HFF-Myc (cell line): Measurements from ENCODE around the gene SRSF10.
A peak's percentile ranks its signal among the peaks of the same experiment; 100 is the strongest.

ENCODE experiments used
- DNase-seq: peaks from one replicate; pipeline ENCODE4 v3.0.0-alpha.2; 2011; ENCODE audit warnings: low read depth; ENCODE audit errors: extremely low read depth
- H3K4me3 ChIP-seq: replicated peaks from 2 replicates; pipeline ENCODE4 v1.5.1; 2011; ENCODE audit warnings: low read depth, mild to moderate bottlenecking, control low read depth, low read length
- TF ChIP-seq, protein P1 (sequence below): IDR thresholded peaks from 2 replicates; pipeline ENCODE4 v1.5.1; 2012; ENCODE audit warnings: mild to moderate bottlenecking, low read depth, low read length, control low read depth; ENCODE audit errors: missing control alignments

SRSF10 gene

DNA sequence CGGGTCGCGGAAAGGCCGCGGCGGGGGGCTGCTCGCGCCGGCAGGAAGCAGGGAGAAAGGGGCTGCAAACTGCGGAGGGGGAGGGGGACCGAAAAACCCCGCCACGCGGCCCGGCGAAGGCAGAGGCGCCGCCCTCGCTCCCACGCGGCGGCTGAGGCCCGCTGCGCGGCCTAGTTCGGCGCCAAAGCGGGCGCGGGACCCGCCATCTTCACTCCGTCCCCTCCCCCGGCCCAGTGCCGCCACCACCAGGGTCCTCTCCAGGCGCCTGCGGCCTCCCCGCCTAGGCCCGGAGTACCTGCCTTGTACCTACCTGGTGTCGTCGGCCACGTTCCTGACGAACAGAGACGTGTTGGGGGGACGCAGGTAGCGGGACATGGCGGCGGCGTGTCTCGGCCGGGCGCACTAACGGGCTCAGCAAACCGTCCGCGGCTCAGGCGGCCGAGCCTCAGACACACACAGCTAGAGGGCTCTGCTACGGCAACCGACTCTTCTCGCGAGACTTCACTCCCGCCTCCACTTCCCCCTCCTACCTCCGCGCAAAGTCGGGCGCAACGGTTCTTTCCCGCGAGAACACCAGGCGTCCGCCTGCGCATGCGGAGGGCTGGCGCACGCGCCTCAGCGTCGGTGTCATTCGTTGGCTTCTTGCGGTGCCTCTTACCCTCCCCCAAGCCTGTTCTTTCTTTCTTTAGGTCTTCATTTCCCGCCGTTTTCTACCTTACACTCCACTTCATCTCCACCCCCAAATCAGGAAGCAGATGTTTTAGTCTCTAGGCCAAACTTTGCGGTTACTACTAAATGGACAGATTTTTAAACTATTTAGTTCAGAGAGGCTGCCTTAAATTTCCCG lies at the start of gene SRSF10:
Gene SRSF10 (minus strand): TSS at position 447 of the 847 bp plus-strand sequence. CDS start 72 bp downstream, at position 375.
- DNase-seq, result peak; percentile 96
- TF ChIP-seq, protein P1, sequence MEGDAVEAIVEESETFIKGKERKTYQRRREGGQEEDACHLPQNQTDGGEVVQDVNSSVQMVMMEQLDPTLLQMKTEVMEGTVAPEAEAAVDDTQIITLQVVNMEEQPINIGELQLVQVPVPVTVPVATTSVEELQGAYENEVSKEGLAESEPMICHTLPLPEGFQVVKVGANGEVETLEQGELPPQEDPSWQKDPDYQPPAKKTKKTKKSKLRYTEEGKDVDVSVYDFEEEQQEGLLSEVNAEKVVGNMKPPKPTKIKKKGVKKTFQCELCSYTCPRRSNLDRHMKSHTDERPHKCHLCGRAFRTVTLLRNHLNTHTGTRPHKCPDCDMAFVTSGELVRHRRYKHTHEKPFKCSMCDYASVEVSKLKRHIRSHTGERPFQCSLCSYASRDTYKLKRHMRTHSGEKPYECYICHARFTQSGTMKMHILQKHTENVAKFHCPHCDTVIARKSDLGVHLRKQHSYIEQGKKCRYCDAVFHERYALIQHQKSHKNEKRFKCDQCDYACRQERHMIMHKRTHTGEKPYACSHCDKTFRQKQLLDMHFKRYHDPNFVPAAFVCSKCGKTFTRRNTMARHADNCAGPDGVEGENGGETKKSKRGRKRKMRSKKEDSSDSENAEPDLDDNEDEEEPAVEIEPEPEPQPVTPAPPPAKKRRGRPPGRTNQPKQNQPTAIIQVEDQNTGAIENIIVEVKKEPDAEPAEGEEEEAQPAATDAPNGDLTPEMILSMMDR, result peak; percentile 19
- H3K4me3 ChIP-seq, result peak within 1 kb of the TSS; percentile 80

DNA sequence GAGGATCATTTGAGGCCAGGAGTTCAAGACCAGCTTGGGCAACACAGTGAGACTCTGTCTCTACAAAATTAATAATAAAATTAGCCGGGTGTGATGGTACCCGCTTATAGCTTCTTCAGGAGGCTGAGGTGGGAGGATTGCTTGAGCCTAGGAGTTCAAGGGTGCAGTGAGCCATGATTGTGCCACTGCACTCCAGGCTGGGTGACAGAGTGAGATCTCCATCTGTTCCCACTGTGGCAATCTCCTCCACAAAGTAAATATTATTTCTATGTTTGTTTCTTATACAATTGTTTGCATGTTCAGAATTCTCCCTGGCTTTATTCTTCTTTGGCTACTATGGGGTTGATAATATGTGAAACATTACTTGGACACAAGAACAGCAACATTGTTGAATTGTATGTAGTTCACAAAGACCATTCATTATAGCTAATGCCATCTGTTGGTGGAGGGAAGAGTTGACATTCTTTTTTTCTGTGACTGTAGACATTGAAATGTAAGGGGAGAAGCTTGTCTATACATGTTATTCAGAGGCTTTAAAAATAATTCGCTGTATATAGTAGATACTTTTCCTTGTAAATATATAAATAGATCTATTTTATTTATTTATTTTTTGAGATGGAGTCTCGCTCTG lies 47.8 kb upstream of the SRSF10 start:
- DNase-seq, result peak; percentile 42
- H3K4me3 ChIP-seq, result no peak overlapping the region
- TF ChIP-seq, protein P1, result peak; percentile 35

DNA sequence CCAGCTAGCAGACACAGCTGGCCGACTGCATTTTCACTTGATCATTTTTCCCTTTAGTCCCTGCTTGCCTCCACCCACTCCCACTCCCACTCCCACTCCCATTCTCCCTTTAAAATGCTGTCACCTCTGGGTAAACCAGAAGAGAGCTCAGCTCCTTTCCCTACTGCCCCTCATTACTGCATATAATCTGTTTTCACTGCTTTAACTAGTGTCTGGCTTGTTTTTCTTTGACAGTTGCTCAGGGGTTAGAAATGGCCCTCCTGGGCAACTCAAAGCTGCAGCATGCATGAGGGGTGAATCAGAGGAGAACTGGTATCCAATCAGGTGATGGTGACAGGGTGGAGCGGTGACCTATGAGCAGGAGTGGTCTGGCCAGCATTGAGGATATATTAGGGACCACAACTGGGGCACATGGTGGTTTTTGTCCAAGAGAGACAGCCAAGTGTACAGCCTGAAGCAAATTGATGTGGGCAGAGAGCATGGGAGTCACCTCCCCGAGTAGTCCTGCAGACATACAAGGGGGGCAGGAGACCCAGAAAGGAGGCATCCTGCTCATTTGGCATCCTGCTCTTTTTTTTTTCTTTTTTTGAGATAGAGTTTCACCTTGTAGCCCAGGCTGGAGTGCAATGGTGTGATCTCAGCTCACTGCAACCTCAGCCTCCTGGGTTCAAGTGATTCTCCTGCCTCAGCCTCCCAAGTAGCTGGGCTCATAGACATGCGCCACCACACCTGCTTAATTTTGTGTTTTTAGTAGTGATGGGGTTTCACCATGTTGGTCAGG lies 42.6 kb upstream of the SRSF10 start:
- H3K4me3 ChIP-seq, result no peak overlapping the region
- peak; percentile 62 for DNase-seq
- TF ChIP-seq, protein P1, result no peak

DNA sequence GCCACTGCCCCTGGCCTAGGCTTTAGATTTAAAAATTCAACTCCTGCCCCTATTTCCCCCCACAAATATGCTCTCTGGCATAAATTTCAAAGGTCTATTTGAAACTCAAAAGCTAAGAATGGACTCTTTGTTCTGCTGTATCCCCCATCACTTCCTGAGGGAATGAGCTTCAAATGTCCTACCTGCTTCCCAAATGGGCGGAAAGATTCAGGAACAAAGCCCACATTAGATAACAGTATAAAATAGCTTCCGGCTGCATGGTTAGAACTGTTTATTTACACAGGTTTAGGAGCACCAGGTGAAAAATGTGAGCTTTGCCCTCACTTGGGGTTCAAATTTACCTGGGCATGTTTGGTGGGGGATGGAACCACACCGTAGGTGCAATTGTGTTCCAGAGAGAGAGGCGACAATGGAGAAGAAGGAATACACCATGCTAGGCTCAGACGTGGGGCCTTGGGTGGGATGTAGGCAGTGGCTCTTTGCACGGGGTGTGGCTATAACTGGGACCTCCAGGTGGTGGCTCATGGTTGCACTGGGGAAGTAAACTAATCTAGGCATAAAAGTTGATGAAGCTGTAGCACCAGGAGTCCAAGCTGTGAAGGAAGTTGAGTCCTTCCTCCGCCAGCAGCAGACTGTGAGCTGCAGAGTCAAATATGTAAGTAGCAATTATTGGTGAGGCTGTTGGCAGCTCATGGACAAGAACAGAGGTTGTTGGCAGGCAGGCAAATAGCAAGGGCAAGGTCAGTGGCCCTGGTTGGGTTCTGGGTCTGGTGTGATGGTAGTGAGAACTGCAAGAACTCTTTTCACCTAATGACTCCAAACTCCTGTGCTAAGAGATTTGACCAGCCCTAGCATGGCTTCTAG lies 41.5 kb upstream of the SRSF10 start:
- TF ChIP-seq, protein P1, result no peak
- no peak for DNase-seq
- no peak overlapping the region for H3K4me3 ChIP-seq

DNA sequence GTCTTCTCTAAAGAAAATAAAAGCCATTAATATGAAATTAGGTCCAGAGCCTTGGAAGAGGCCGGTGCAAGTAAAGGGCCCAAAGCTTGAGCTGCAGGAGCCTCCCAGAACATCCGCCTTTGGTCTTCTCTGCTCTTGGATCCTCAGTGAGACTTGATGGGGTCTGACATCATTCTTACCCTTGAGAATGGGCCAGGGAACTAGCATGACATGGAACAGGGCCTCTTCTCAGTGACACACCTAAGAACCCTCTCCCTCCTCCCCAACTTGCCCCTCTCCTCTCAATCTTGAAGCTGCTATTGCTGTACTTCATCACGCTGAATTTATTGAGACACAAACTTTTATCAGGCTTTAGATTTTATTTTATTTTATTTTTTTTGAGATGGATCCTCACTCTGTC lies 40.3 kb upstream of the SRSF10 start:
- H3K4me3 ChIP-seq, result no peak overlapping the region
- TF ChIP-seq, protein P1, result no peak
- no peak for DNase-seq

DNA sequence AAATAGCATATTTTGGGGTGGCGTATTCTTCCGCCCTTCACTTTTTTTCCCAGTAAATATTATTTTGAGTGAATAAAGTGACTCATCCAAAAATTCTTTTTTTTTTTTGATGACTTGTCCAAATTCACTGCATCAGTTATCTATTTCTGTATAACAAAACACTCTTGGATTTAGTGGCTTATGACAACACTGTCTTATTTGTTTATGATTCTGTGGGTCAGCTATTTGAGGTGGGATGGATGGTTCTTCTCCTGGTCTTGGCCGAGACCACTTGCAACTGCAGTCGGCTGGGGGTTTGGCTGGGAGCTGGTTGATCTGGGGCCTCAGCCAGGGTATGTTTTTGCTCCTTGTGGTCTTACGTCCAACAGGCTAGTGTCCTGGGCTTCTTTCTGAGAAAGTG lies 39.9 kb upstream of the SRSF10 start:
- DNase-seq, result no peak
- TF ChIP-seq, protein P1, result no peak
- no peak overlapping the region for H3K4me3 ChIP-seq
